Measurements from ENCODE around the gene SCARB2. TPM values are rescaled to one million over a fixed set of nuclear protein-coding genes. Genes with fewer than 3 reads are reported as not detected.

SCARB2 gene
- total RNA-seq, 8 experiments from 2014 or later = 79.7 to 230 (median 112) TPM

DNA sequence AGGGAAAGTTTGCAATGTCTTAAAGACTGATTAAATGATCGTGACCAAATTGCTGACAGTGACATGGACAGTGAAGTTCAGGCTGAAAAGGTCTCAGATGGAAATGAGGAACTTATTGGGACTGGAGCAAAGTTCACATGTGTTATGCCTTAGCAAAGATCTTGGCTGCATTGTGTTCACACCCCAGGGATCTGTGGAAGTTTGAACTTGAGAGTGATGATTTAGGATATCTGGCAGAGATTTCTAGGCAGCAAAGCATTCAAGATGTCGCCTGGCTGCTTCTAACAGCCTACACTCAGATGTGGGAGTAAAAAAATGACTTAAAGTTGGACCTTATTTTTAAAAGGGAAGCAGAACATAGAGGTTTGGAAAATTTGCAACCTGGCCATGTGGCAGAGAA lies 21.4 kb downstream of the SCARB2 start:
- ATAC-seq (replicated peaks in 6 of 8) = no peak
- Histone ChIP-seq H3K4me1 (replicated peaks in 1 of 2) (peaks cover 0 to 8% of the 10 kb centered on the region in 2 donors), H3K4me3 (no peak overlapping the region), H3K27ac (no peak overlapping the region)
- in situ Hi-C loops (cut with MboI; ENCODE audit: low pct_unique_long_range_greater_than_20kb in 2 of 9, low sequenced_read_pairs in 9 of 9, unreplicated experiment in 9 of 9) = loop anchor here in 1 of 9 experiments (25.0 kb wide), 1 partner anchor 120 kb away; the partner anchor contains the start of gene STBD1
- 13 to 100% (median 90%) methylated on average over 1 to 2 of the region's 2 CpGs; no CpG with 5 or more reads in 4 of the 10 experiments for WGBS, 10 experiments

DNA sequence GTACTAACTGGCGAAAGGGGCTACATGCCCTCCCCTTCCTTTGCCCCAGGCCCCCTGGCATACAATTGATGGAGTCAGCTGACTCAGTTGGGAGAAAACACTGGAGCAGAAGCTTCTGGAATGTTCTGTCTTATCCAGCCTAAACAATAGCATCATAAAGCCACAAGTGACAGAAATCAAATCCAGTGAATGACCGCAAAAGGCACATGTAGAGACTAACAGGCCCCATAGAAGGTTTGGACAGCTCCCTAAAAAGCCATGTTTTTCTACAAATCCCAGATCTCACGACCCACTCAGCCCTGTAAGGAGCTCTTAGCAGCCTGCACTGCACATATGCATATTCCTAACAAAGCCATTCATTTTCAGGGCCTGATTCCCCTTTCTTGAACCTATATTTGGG lies 25.1 kb downstream of the SCARB2 start:
- H3K4me1 ChIP-seq (replicated peaks in 1 of 2) = no peaks in the 10 kb centered on the region
- H3K27ac ChIP-seq = no peak overlapping the region
- peak in 3 of 8 experiments; percentile 30 to 47 (median 39) for ATAC-seq (replicated peaks in 6 of 8)
- 20 to 90% (median 73%) methylated on average over 1 to 2 of the region's 3 CpGs; no CpG with 5 or more reads in 6 of the 10 experiments for WGBS, 10 experiments
- H3K4me3 ChIP-seq = no peak overlapping the region
- in situ Hi-C loops (cut with MboI; ENCODE audit: low pct_unique_long_range_greater_than_20kb in 2 of 9, low sequenced_read_pairs in 9 of 9, unreplicated experiment in 9 of 9) = loop anchor here in 1 of 9 experiments (25.0 kb wide), 1 partner anchor 124 kb away; the partner anchor contains the start of gene STBD1

DNA sequence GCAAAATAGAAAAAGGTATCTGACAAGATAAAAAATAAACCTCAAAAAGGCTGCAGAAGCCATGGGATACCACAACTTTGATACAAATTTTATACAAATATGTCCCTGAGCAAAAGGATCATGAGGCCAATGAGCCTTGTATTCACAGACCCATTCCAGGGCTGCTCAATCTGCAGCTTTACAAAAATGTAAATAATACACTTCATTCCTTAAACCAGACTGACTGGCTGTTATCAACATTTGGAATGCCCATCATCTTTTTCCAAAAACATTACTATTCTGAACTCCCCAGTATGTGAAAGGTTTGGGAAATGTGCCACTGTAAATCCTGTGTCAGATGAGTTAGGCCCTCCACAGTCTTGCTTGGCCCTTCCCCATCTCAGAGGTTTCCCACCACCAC lies 25.5 kb downstream of the SCARB2 start:
- Histone ChIP-seq H3K4me1 (replicated peaks in 1 of 2) (no peaks in the 10 kb centered on the region), H3K4me3 (no peak overlapping the region), H3K27ac (no peak overlapping the region)
- in situ Hi-C loops (cut with MboI; ENCODE audit: low pct_unique_long_range_greater_than_20kb in 2 of 9, low sequenced_read_pairs in 9 of 9, unreplicated experiment in 9 of 9) = loop anchor here in 1 of 9 experiments (25.0 kb wide), 1 partner anchor 124 kb away; the partner anchor contains the start of gene STBD1
- ATAC-seq (replicated peaks in 6 of 8) = no peak

DNA sequence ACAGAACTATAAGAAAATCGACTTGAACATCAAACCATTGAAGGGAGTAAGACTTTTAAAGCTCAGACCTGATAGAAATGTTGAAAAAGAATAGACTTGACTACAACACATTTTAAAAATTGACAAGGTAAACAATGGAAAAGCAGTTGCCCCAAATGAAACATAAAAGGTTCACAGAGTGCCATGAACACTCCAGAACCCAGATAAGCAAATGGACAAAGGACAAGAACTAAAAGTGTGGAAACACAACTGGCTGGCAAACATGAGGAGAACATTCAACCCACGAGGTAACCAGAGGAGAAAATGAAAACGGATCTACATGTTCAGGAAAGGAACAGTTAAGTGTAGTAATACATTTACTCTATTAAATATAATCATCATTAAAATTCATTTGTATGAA lies 26.5 kb downstream of the SCARB2 start:
- Histone ChIP-seq H3K4me1 (replicated peaks in 1 of 2) (no peaks in the 10 kb centered on the region), H3K27ac (no peak overlapping the region), H3K4me3 (no peak overlapping the region)
- ATAC-seq (replicated peaks in 6 of 8) = peak in 1 of 8 experiments; percentile 45
- 15 to 86% (median 70%) methylated on average over 1 to 3 of the region's 3 CpGs for WGBS, 10 experiments
- in situ Hi-C loops (cut with MboI; ENCODE audit: low pct_unique_long_range_greater_than_20kb in 2 of 9, low sequenced_read_pairs in 9 of 9, unreplicated experiment in 9 of 9) = loop anchor here in 1 of 9 experiments (25.0 kb wide), 1 partner anchor 125 kb away; the partner anchor contains the start of gene STBD1

DNA sequence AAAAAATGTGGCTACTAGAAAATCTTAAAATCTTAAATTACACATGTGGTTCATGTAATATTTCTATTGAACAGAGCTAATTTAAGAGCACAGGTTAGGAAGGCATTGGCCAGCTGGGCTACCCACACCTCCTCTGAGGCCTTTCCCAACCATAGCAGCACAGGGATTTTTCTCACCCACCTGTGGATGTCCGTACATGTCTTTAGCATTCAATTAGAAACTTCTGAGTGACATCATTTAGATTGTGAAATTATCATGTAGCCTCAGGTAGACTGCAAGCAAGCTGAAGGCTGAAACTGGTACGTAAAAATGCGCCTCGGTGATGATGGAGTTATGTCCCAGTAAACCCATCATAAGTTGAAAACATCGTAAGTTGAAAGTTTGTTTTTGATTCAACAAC lies 31.2 kb downstream of the SCARB2 start:
- WGBS, 10 experiments = 94 to 100% (median 98%) methylated on average over 1 to 5 of the region's 5 CpGs; no CpG with 5 or more reads in 1 of the 10 experiments
- Histone ChIP-seq H3K27ac (no peak overlapping the region), H3K4me1 (replicated peaks in 1 of 2) (no peaks in the 10 kb centered on the region), H3K4me3 (no peak overlapping the region)
- in situ Hi-C loops (cut with MboI; ENCODE audit: low pct_unique_long_range_greater_than_20kb in 2 of 9, low sequenced_read_pairs in 9 of 9, unreplicated experiment in 9 of 9) = loop anchor here in 1 of 9 experiments (25.0 kb wide), 1 partner anchor 130 kb away; the partner anchor contains the start of gene STBD1
- ATAC-seq (replicated peaks in 6 of 8) = no peak

DNA sequence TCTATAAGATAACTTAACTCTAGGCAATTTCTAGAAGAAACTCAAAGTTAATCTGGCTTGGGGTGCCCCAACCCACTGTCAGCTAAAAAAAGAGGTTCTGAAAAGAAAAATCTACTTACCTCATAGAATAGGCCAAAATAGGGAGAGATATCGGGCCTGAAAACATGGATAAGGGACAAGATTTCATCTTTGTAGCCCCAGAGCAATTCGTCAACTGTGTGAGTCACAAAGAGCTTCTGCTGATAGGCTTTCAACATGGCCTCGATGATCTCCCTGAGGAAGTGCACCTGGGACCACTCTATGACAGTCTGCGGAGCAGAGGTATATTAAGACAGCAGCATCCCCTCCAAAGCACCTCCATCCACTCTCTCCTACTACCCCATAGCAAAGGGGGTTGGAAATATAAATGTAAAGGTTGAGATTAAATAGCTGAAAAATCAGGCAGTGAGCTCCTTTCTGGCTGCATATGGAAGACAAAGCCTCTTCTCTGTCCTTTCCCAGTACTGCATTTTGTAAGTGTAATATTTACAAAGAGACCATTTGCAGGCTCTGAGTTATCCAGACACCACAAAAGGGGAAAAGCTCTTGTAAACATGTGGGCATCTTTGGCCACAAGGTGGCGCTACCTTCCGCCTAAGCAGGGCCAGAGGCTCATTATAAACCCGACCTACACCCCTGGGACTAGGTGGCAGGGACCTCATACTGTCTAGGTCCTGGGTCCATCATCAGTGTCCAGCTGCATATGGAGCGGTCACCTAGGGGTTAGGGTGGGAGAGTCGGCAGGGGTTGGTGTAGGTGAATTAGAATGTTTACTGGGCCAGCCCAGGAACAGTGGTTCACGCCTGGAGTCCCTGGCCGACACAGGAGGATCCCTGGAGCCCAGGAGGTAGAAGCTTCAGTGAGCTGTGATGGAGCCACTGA lies 34.0 kb downstream of the SCARB2 start:
- WGBS, 10 experiments = 49 to 100% (median 78%) methylated on average over 2 to 8 of the region's 11 CpGs; no CpG with 5 or more reads in 2 of the 10 experiments
- Histone ChIP-seq H3K4me1 (replicated peaks in 1 of 2) (no peaks in the 10 kb centered on the region), H3K4me3 (no peak overlapping the region), H3K27ac (no peak overlapping the region)
- peak; percentile 60 to 98 (median 81) for ATAC-seq (replicated peaks in 6 of 8)
- in situ Hi-C loops (cut with MboI; ENCODE audit: low pct_unique_long_range_greater_than_20kb in 2 of 9, low sequenced_read_pairs in 9 of 9, unreplicated experiment in 9 of 9) = loop anchor here in 1 of 9 experiments (25.0 kb wide), 1 partner anchor 133 kb away; the partner anchor contains the start of gene STBD1

DNA sequence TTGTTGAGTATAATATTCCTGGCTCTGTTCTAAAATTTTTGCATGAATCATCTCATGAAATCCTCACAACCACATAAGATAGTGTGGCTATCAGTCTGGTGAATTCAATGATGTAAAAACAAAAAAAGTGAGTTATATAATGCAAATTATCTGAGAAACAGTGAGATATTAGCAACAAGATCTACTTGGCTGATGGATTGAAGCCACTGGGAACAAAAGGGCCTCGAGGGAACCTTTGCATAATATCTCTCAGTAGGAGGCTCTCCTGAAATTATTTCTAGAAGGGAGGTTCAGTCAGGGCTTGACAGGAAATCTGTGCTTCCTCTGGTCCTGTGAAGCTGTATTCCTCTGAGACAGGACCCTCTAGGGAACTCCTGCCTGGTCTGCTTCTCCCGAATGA lies 35.3 kb downstream of the SCARB2 start:
- no peak for ATAC-seq (replicated peaks in 6 of 8)
- H3K4me3 ChIP-seq = no peak overlapping the region
- 11 to 71% (median 44%) methylated on average over 1 to 2 of the region's 2 CpGs; no CpG with 5 or more reads in 7 of the 10 experiments for WGBS, 10 experiments
- in situ Hi-C loops (cut with MboI; ENCODE audit: low pct_unique_long_range_greater_than_20kb in 2 of 9, low sequenced_read_pairs in 9 of 9, unreplicated experiment in 9 of 9) = loop anchor here in 1 of 9 experiments (25.0 kb wide), 1 partner anchor 134 kb away; the partner anchor contains the start of gene STBD1
- H3K4me1 ChIP-seq (replicated peaks in 1 of 2) = no peaks in the 10 kb centered on the region
- no peak overlapping the region for H3K27ac ChIP-seq

DNA sequence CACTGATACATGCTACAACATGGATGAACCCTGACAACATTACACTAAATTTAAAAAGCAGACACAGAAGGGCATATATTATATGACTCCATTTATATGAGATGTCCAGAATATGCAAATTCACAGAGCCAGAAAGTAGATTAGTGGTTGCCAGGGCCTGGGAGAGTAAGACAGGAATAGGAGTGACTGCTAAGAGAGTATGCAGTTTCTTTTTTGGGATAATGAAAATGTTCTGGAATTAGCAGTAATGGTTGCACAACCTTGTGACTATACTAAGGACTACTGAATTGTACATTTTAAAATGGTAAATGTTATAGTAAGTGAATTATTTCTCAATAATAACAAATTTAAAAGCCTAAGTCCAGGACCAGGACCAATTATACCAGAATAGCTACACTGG lies 35.9 kb downstream of the SCARB2 start:
- H3K4me1 ChIP-seq (replicated peaks in 1 of 2) = no peaks in the 10 kb centered on the region
- H3K4me3 ChIP-seq = no peak overlapping the region
- in situ Hi-C loops (cut with MboI; ENCODE audit: low pct_unique_long_range_greater_than_20kb in 2 of 9, low sequenced_read_pairs in 9 of 9, unreplicated experiment in 9 of 9) = loop anchor here in 1 of 9 experiments (25.0 kb wide), 1 partner anchor 135 kb away; the partner anchor contains the start of gene STBD1
- H3K27ac ChIP-seq = no peak overlapping the region
- ATAC-seq (replicated peaks in 6 of 8) = peak in 3 of 8 experiments; percentile 18 to 67 (median 65)

DNA sequence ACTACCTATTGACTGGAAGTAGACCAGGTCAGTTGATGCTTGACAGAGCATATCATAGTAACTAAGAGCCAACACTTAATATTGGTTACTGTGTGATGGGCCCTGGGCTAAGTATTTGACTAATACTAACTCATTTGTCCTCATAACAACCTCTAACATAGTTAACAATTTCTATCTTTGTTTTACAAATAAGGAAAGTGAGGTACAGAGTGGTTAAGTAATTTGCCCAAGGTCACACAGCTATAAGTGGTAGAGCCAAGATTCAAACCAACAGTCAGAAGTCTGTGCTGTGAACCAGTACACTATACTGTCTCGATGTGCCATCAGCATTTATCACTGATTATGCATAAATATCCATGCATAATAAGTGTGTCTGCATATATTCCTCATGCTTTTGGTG lies 38.3 kb downstream of the SCARB2 start:
- ATAC-seq (replicated peaks in 6 of 8) = no peak
- WGBS, 10 experiments = 13 to 100% (median 100%) methylated on average over 1 of the region's 1 CpG; no CpG with 5 or more reads in 5 of the 10 experiments
- in situ Hi-C loops (cut with MboI; ENCODE audit: low pct_unique_long_range_greater_than_20kb in 2 of 9, low sequenced_read_pairs in 9 of 9, unreplicated experiment in 9 of 9) = loop anchor here in 1 of 9 experiments (25.0 kb wide), 1 partner anchor 137 kb away; the partner anchor contains the start of gene STBD1
- H3K4me3 ChIP-seq = no peak overlapping the region
- H3K27ac ChIP-seq = no peak overlapping the region
- H3K4me1 ChIP-seq (replicated peaks in 1 of 2) = no peaks in the 10 kb centered on the region

DNA sequence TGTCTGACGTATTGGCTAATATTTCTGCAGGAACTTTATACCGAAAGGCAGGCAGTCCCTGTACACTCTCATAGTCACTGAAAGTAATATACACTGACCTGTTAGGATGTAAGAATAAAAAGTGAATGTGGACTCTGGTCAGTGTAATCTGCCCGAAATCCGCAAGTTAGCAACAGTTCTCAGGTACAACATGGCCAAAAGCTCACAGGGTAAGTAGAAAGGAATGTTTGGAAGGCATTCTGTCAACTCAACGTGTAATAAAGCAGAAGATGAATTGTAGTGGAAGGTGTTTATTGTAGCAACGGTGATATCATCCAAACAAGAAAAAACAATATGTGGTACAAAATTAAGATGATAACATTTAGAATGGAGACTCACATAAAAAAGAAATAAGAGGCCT lies 39.4 kb downstream of the SCARB2 start:
- ATAC-seq (replicated peaks in 6 of 8) = no peak
- WGBS, 10 experiments = 80 to 100% (median 94%) methylated on average over 2 to 6 of the region's 6 CpGs
- Histone ChIP-seq H3K27ac (no peak overlapping the region), H3K4me1 (replicated peaks in 1 of 2) (no peaks in the 10 kb centered on the region), H3K4me3 (no peak overlapping the region)
- in situ Hi-C loops (cut with MboI; ENCODE audit: low pct_unique_long_range_greater_than_20kb in 2 of 9, low sequenced_read_pairs in 9 of 9, unreplicated experiment in 9 of 9) = no loop called here

DNA sequence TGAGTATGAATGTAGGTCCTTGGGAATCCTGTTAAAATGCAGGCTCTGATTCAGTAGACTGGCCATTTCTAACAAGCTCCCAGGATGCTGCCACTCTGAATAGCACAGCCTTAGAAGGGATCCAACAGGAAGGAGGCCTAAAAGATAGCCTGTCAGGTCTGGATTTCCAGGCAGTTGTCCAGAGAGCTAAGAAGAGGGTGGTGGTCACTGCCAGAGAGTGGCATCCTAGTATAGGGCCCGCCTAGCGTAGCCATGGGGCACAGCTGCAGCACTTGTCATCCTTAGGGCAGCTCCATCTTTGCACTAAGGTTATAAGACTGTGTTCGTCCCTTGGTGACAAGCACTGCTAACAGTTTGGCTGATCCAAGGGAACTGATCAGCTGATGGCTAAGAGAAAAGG lies 44.9 kb downstream of the SCARB2 start:
- H3K4me3 ChIP-seq = no peak overlapping the region
- in situ Hi-C loops (cut with MboI; ENCODE audit: low pct_unique_long_range_greater_than_20kb in 2 of 9, low sequenced_read_pairs in 9 of 9, unreplicated experiment in 9 of 9) = no loop called here
- ATAC-seq (replicated peaks in 6 of 8) = no peak
- H3K27ac ChIP-seq = no peak overlapping the region
- 44 to 100% (median 100%) methylated on average over 1 to 3 of the region's 3 CpGs; no CpG with 5 or more reads in 3 of the 10 experiments for WGBS, 10 experiments
- no peaks in the 10 kb centered on the region for H3K4me1 ChIP-seq (replicated peaks in 1 of 2)

DNA sequence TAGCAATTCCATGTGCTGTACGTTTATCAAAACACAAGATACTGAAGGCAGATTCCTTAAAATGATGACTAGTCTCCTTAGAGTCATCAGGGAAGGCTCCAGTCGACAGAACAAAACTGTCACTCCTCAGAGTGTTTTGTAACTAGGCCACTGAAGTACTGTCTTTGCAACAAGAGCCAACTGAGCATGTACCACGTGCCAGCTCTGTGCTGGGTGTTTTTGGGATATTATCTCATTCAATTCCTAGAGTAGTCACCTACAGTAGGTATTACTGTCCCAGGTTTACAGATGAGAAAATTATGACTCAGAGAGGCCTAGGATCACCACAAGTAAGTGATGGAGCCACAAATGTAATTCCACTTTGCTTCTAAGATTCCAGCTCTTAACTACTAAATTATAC lies 47.1 kb downstream of the SCARB2 start:
- no peak for ATAC-seq (replicated peaks in 6 of 8)
- Histone ChIP-seq H3K4me3 (no peak overlapping the region), H3K27ac (no peak overlapping the region), H3K4me1 (replicated peaks in 1 of 2) (no peaks in the 10 kb centered on the region)
- in situ Hi-C loops (cut with MboI; ENCODE audit: low pct_unique_long_range_greater_than_20kb in 2 of 9, low sequenced_read_pairs in 9 of 9, unreplicated experiment in 9 of 9) = no loop called here
- 74 to 100% (median 95%) methylated on average over 1 to 3 of the region's 3 CpGs; no CpG with 5 or more reads in 2 of the 10 experiments for WGBS, 10 experiments

DNA sequence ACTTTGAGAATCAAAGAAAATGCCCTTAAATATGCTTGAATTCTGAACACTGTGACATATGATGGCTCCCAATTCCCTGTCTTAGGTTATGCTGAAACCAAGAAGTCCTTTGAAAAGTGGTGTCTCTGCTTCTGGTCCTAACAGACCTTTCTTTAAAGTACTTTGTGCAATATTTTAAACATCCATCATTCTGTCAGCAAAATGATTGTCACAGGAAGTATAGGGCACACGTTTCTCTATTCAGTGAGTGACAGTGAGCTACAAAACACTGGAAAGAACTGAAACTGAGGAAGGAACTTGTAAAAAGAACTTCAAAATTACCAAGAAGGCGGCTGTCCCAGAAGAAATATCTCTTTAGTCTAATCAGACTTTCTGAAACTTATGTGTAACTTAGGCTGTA lies 53.3 kb downstream of the SCARB2 start:
- in situ Hi-C loops (cut with MboI; ENCODE audit: low pct_unique_long_range_greater_than_20kb in 2 of 9, low sequenced_read_pairs in 9 of 9, unreplicated experiment in 9 of 9) = no loop called here
- Histone ChIP-seq H3K27ac (no peak overlapping the region), H3K4me1 (replicated peaks in 1 of 2) (no peaks in the 10 kb centered on the region), H3K4me3 (no peak overlapping the region)
- ATAC-seq (replicated peaks in 6 of 8) = no peak
- WGBS, 10 experiments = 35 to 60% (median 48%) methylated on average over 1 to 2 of the region's 2 CpGs; no CpG with 5 or more reads in 1 of the 10 experiments

Data from motor neuron (in vitro differentiated cells).